Psoas muscle (tissue), 8 donors: ENCODE measurements around the gene NSFL1C. TPM values are rescaled to one million over a fixed set of nuclear protein-coding genes. Genes with fewer than 3 reads are reported as not detected.

ENCODE experiments used
- ATAC-seq, 4 donors: fragments of 200-7000 bp; cut with Tn5 transposase; one replicate each; pipeline ENCODE4 v1.9.1; 2020; ENCODE audit warnings: moderate library complexity in 3 of 4, mild to moderate bottlenecking in 2 of 4
- DNase-seq, 2 donors: peaks; one replicate each; pipeline ENCODE4 v3.0.0-alpha.2; 2020
- H3K27ac ChIP-seq: fragments of 200-600 bp; one replicate; pipeline ENCODE4 v1.8.0; 2022
- H3K27me3 ChIP-seq, 3 donors: fragments of 200-600 bp in 1 of 3; one replicate each; pipeline versions ENCODE4 v1.6.1 to v1.8.0; 2013 to 2022; ENCODE audit warnings: low read length in 2 of 3, mild to moderate bottlenecking in 2 of 3, moderate library complexity in 1 of 3; ENCODE audit not compliant: insufficient read depth in 3 of 3
- H3K36me3 ChIP-seq, 2 donors: fragments of 200-600 bp in 1 of 2; one replicate each; pipeline versions ENCODE4 v1.6.1 to v1.8.0; 2013 to 2022; ENCODE audit warnings: low read depth in 1 of 2, mild to moderate bottlenecking in 1 of 2, moderate library complexity in 1 of 2; ENCODE audit not compliant: insufficient read depth in 1 of 2
- H3K4me1 ChIP-seq: fragments of 200-600 bp; one replicate; pipeline ENCODE4 v1.8.0; 2022
- H3K4me3 ChIP-seq: fragments of 200-600 bp; one replicate; pipeline ENCODE4 v1.8.0; 2022; ENCODE audit warnings: mild to moderate bottlenecking
- H3K9me3 ChIP-seq: fragments of 200-600 bp; one replicate; pipeline ENCODE4 v1.8.0; 2022
- WGBS, 3 donors: extraction: QIAGEN DNeasy Blood & Tissue Kit; methylation state at CpG; one replicate each; pipeline versions ENCODE4 v1.1.6 to v1.1.7; 2013; 5-methylcytosine and 5-hydroxymethylcytosine counted together
- intact Hi-C, 2 donors: fragments of 100-400 bp; cut with DNase I; formaldehyde crosslinking; loops; one replicate each; pipeline versions ENCODE4 v1.11.0 to v1.14.2; 2022
- polyA plus RNA-seq, 3 donors: library from polyadenylated mRNA; stranded (reverse); fragments of 200-250 nt; gene quantifications; one replicate each; pipeline ENCODE4 v1.2.3, GENCODE V29; 2013
- total RNA-seq, 4 donors: library from RNA; stranded (reverse); fragmentation: NEBNext Ultra II Directional in 2 of 4; extraction: Animal tissue kit (Norgen Biotek cat#: 25700) in 2 of 4; gene quantifications; one replicate each; pipeline versions ENCODE4 v1.2.1 to v1.2.4, GENCODE V29; 2021 to 2023
- TF ChIP-seq, protein P1 (sequence below): fragments of 200-600 bp; IDR thresholded peaks from one replicate; pipeline ENCODE4 v1.8.0; 2022; ENCODE audit warnings: antibody characterized with exemption
- donor health status: healthy with polysubstance abuse.
- donor health status: DM: no; HTN: no; CAD: no; lungs with moderate emphysema.
- donor health status: Bipolar disorder and iron deficiency.
- donor health status: healthy.
- donor health status: DM: yes; HTN: yes; CAD: no.
- donor health status: DM: no; HTN: no; CAD: no.
- donor health status: DM: no; HTN: no; CAD: no.
- donor health status: DM: yes; HTN: yes; CAD: no.

The NSFL1C gene
- total and polyA plus RNA-seq, 7 donors: 82.8 to 135 (median 107) TPM

DNA sequence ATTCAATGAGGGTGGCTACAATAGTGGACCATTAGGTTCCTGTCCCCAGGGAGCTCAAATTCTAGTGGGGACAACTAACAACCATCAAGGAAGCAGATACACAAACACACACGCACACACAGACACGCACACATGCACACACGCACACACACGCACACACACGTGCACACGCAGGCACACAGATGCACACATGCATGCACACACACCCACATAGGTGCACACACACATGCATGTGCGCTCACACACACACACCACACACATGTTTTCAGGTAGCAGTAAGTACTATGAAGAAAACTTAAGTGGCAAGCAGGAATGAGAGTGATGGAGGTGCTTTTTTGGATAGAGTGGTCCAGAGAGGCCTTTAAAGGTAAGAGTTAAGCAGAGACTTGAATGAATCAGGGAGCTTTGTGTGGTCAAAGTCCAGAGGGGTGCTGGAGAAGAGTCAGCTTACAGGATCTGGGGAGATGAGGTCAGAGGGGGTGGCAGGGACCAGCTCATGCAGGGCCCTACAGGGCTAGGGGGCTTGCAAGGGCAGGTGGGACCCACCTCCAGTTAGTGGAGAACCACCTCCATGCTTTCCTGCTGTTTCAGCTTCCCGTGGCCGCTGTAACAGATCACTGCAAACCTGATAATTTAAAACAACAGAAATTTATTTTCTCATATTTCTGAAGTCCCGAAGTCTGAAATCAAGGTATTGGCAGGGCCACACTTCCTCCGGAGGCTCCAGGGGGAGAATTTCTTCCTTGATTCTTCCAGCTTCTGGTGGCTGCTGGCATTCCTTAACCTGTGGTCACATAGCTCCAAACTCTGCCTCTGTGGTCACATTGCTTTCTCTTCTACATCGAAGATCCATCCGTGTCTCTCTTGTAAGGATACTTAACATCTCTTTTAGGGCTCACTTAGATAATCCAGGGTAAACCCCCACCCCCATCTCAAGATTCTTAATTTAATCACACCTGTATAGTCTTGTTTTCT, 6.9 kb upstream of the NSFL1C start:
- Histone ChIP-seq H3K36me3 (no peaks in the 10 kb centered on the region), H3K4me3 (no peak overlapping the region), H3K27ac (no peak overlapping the region), H3K9me3 (no peaks in the 10 kb centered on the region), H3K4me1 (no peaks in the 10 kb centered on the region), H3K27me3 (no peaks in the 10 kb centered on the region)
- WGBS, 3 donors: 83 to 85% (median 85%) methylated on average over 13 of the region's 13 CpGs
- intact Hi-C loops: no loop called here
- DNase-seq: no peak
- no peak for ATAC-seq
- TF ChIP-seq, protein P1, sequence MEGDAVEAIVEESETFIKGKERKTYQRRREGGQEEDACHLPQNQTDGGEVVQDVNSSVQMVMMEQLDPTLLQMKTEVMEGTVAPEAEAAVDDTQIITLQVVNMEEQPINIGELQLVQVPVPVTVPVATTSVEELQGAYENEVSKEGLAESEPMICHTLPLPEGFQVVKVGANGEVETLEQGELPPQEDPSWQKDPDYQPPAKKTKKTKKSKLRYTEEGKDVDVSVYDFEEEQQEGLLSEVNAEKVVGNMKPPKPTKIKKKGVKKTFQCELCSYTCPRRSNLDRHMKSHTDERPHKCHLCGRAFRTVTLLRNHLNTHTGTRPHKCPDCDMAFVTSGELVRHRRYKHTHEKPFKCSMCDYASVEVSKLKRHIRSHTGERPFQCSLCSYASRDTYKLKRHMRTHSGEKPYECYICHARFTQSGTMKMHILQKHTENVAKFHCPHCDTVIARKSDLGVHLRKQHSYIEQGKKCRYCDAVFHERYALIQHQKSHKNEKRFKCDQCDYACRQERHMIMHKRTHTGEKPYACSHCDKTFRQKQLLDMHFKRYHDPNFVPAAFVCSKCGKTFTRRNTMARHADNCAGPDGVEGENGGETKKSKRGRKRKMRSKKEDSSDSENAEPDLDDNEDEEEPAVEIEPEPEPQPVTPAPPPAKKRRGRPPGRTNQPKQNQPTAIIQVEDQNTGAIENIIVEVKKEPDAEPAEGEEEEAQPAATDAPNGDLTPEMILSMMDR: no peak

DNA sequence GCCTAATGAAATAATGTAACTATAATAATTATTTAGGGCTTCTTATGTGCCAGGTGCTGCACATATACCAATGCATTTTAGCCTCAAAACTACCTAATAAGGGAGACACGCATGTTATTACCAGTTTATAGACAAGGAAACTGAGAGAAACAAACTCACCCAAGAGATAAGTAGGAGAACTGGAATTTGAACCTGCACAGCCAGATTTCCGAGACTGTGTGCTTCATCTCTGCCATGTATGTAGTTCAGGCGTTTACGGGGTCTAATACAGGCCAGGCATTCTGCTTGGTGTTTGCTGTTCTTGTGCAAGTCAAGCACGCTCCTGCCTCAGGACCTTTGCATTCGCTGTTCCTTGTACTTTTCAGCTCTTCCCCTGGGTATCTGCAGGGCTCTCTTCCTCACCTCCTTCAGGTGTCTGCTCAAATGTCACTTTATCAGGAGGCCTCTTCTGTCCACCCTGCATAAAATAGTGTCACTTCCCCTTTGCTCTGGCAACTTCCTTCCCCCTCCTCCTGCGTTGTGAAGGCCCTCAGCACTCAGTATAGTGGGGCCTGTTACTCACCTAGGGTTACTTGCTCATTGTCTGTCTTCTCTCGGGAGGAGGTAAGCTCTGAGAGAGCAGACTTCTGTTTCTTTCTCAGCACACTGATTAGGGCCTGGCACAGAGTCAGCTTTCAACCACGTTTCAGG, 6.1 kb upstream of the NSFL1C start:
- Histone ChIP-seq H3K27ac (no peak overlapping the region), H3K36me3 (no peaks in the 10 kb centered on the region), H3K9me3 (no peaks in the 10 kb centered on the region), H3K4me1 (no peaks in the 10 kb centered on the region), H3K4me3 (no peak overlapping the region), H3K27me3 (no peaks in the 10 kb centered on the region)
- ATAC-seq: no peak
- no peak for DNase-seq
- intact Hi-C loops: no loop called here
- 67 to 69% (median 68%) methylated on average over 9 of the region's 9 CpGs for WGBS, 3 donors
- TF ChIP-seq, protein P1: no peak

- no peaks in the 10 kb centered on the region for H3K4me1 ChIP-seq
- no peaks in the 10 kb centered on the region for H3K9me3 ChIP-seq
- no peak overlapping the region for H3K27ac ChIP-seq
- no peak for ATAC-seq
- intact Hi-C loops: no loop called here
- H3K27me3 ChIP-seq: no peaks in the 10 kb centered on the region
- no peaks in the 10 kb centered on the region for H3K36me3 ChIP-seq
- TF ChIP-seq, protein P1: no peak
- 93 to 96% (median 94%) methylated on average over 2 of the region's 2 CpGs for WGBS, 3 donors
- DNase-seq: no peak
- no peak overlapping the region for H3K4me3 ChIP-seq
Measured at GRCh38 chr20:1471242-1471641, 4.6 kb upstream of the NSFL1C start.

GRCh38 chr20:1469925-1470571, 3.4 kb upstream of the NSFL1C start:
- peaks cover 8% of the 10 kb centered on the region for H3K4me1 ChIP-seq
- no peak overlapping the region for H3K4me3 ChIP-seq
- H3K36me3 ChIP-seq: peaks cover 0 to 3% of the 10 kb centered on the region in 2 donors
- peak in 3 of 4 donors; percentile 22 to 47 (median 22) for ATAC-seq
- no peaks in the 10 kb centered on the region for H3K9me3 ChIP-seq
- intact Hi-C loops: loop anchor here (5.0 to 10.0 kb wide), 4 partner anchors 78 to 355 kb away; partner anchors contain the start of genes PSMF1 (in 2 of the 2), FKBP1A (in 1 of the 2) and SDCBP2 (in 1 of the 2)
- no peaks in the 10 kb centered on the region for H3K27me3 ChIP-seq
- TF ChIP-seq, protein P1: peak; percentile 66
- WGBS, 3 donors: 22 to 31% (median 26%) methylated on average over 11 of the region's 11 CpGs
- H3K27ac ChIP-seq: no peak overlapping the region
- peak; percentile 77 for DNase-seq
